ENCODE results near the gene PLD1. TPM values are rescaled to one million over a fixed set of nuclear protein-coding genes. Genes with fewer than 3 reads are reported as not detected.

The PLD1 gene
- total RNA-seq, 4 donors from 2014 or later: 7.0 to 17.1 (median 13.6) TPM

DNA sequence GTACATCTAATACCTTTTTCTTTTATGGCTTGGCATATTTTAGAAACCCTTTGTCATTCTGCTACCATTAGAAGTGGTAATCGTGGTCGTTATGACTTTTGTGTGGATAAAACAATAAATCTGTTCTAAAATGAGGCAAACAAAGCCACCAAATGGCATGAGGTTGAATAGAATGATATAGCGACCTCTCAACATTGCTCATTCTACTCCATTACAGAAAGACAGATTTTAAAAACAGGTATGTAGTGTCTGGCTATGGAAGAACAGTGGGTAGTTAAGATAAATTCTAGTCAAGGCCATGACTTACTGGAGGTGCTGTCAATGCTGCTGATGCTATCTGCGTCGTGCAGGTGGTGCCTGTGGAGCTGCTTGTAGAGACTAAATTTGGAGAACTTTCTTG lies 123.2 kb downstream of the PLD1 start:
- Histone ChIP-seq H3K4me1 (peaks cover 7 to 21% (median 10%) of the 10 kb centered on the region in 3 donors), H3K36me3 (peaks cover 0 to 22% of the 10 kb centered on the region in 2 donors), H3K27ac (no peak overlapping the region), H3K4me3 (no peak overlapping the region), H3K9me3 (no peaks in the 10 kb centered on the region), H3K27me3 (no peaks in the 10 kb centered on the region)
- TF ChIP-seq, protein P1, sequence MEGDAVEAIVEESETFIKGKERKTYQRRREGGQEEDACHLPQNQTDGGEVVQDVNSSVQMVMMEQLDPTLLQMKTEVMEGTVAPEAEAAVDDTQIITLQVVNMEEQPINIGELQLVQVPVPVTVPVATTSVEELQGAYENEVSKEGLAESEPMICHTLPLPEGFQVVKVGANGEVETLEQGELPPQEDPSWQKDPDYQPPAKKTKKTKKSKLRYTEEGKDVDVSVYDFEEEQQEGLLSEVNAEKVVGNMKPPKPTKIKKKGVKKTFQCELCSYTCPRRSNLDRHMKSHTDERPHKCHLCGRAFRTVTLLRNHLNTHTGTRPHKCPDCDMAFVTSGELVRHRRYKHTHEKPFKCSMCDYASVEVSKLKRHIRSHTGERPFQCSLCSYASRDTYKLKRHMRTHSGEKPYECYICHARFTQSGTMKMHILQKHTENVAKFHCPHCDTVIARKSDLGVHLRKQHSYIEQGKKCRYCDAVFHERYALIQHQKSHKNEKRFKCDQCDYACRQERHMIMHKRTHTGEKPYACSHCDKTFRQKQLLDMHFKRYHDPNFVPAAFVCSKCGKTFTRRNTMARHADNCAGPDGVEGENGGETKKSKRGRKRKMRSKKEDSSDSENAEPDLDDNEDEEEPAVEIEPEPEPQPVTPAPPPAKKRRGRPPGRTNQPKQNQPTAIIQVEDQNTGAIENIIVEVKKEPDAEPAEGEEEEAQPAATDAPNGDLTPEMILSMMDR (IDR thresholded peaks at IDR 0.05): no peak
- TF ChIP-seq POLR2A (IDR thresholded peaks at IDR 0.05) (no peak), EP300 (IDR thresholded peaks at IDR 0.05) (no peak), POLR2AphosphoS5 (IDR thresholded peaks at IDR 0.05) (no peak)
- WGBS, 2 donors (ENCODE audit: low coverage in 1 of 2): 80 to 85% methylated on average over 3 to 5 of the region's 5 CpGs
- no peak for ATAC-seq

DNA sequence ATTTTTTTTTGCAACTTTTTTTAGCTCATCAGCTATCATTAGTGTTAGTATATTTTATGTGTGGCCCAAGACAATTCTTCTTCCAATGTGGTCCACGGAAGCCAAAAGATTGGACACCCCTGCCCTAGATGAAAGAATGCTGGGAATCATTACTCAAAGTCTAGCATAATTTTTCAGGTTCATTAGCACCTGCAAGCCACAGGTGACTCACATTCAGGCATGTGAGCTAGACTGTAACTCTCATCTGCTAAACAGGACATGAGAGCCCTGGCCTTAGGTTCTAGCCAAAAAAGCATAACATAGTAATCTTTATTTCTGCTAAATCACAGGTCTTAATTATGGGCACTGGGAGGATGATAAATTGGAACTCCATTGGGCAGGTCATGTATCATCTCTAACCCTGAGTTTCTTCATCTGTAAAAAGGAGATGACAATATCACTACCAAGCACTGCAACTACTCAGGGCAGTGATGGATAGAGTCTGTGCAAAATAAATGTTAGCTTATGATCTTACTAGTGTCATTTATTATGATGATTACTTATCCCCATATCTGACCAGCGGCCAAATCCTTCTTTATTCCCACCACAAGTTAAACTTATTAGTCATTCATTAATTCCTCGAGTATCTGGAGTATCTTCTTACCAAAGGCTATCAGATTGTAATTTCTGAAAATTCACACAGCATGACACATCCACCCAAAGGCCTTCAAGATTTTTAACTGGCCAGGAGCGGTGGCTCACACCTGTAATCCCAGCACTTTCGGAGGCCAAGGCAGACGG lies 125.0 kb downstream of the PLD1 start:
- H3K4me1 ChIP-seq: peaks cover 7 to 21% (median 10%) of the 10 kb centered on the region in 3 donors
- no peaks in the 10 kb centered on the region for H3K9me3 ChIP-seq
- H3K36me3 ChIP-seq: peaks cover 0 to 17% of the 10 kb centered on the region in 2 donors
- no peaks in the 10 kb centered on the region for H3K27me3 ChIP-seq
- ATAC-seq: no peak
- H3K4me3 ChIP-seq: no peak overlapping the region
- no peak overlapping the region for H3K27ac ChIP-seq
- TF ChIP-seq POLR2A (IDR thresholded peaks at IDR 0.05) (no peak), POLR2AphosphoS5 (IDR thresholded peaks at IDR 0.05) (no peak), EP300 (IDR thresholded peaks at IDR 0.05) (no peak)
- WGBS, 2 donors (ENCODE audit: low coverage in 1 of 2): 79 to 100% methylated on average over 4 to 5 of the region's 6 CpGs

- ATAC-seq: no peak
- no peak for TF ChIP-seq POLR2A (IDR thresholded peaks at IDR 0.05)
- no peak for TF ChIP-seq POLR2AphosphoS5 (IDR thresholded peaks at IDR 0.05)
- TF ChIP-seq, protein P1 (IDR thresholded peaks at IDR 0.05): no peak
- TF ChIP-seq EP300 (IDR thresholded peaks at IDR 0.05): no peak
- Histone ChIP-seq H3K9me3 (no peaks in the 10 kb centered on the region), H3K4me3 (no peak overlapping the region), H3K4me1 (peaks cover 7 to 21% (median 10%) of the 10 kb centered on the region in 3 donors), H3K27ac (no peak overlapping the region), H3K27me3 (no peaks in the 10 kb centered on the region), H3K36me3 (peaks cover 0 to 10% of the 10 kb centered on the region in 2 donors)
- 80 to 92% methylated on average over 2 of the region's 2 CpGs for WGBS, 2 donors (ENCODE audit: low coverage in 1 of 2)
These were observed 126.1 kb downstream of the PLD1 start for GRCh38 chr3:171684221-171684620.

GRCh38 chr3:171682743-171683142 lies 127.5 kb downstream of the PLD1 start:
- 87 to 95% methylated on average over 3 of the region's 3 CpGs for WGBS, 2 donors (ENCODE audit: low coverage in 1 of 2)
- Histone ChIP-seq H3K27ac (no peak overlapping the region), H3K4me3 (no peak overlapping the region), H3K27me3 (no peaks in the 10 kb centered on the region), H3K4me1 (peaks cover 0 to 9% (median 4%) of the 10 kb centered on the region in 3 donors), H3K36me3 (peaks cover 0 to 10% of the 10 kb centered on the region in 2 donors), H3K9me3 (no peaks in the 10 kb centered on the region)
- TF ChIP-seq POLR2A (IDR thresholded peaks at IDR 0.05): no peak
- TF ChIP-seq POLR2AphosphoS5 (IDR thresholded peaks at IDR 0.05): no peak
- no peak for TF ChIP-seq EP300 (IDR thresholded peaks at IDR 0.05)
- TF ChIP-seq, protein P1 (IDR thresholded peaks at IDR 0.05): no peak
- ATAC-seq: no peak

- Histone ChIP-seq H3K9me3 (no peaks in the 10 kb centered on the region), H3K27ac (no peak overlapping the region), H3K36me3 (peaks cover 0 to 19% of the 10 kb centered on the region in 2 donors), H3K27me3 (no peaks in the 10 kb centered on the region), H3K4me1 (no peaks in the 10 kb centered on the region), H3K4me3 (no peak overlapping the region)
- no peak for ATAC-seq
- 75 to 85% methylated on average over 5 to 6 of the region's 6 CpGs for WGBS, 2 donors (ENCODE audit: low coverage in 1 of 2)
- TF ChIP-seq, protein P1 (IDR thresholded peaks at IDR 0.05): no peak
- TF ChIP-seq EP300 (IDR thresholded peaks at IDR 0.05) (no peak), POLR2AphosphoS5 (IDR thresholded peaks at IDR 0.05) (no peak), POLR2A (IDR thresholded peaks at IDR 0.05) (no peak)
These were observed 129.4 kb downstream of the PLD1 start for GRCh38 chr3:171680726-171681411.

Data from gastroesophageal sphincter (tissue), 4 donors.